SK-N-MC (cell line): Measurements from ENCODE around the gene ZDHHC1.

Source experiments
- EZH2 ChIP-seq: fragments of 200-600 bp; sonication (generic); IDR thresholded peaks from one replicate; pipeline ENCODE4 v1.6.1; 2017; ENCODE audit warnings: antibody characterized with exemption
- POLR2AphosphoS5 ChIP-seq: IDR thresholded peaks from 2 replicates; pipeline ENCODE4 v1.6.1; 2012; ENCODE audit warnings: mild to moderate bottlenecking, low read depth, low read length, borderline replicate concordance

- TF ChIP-seq EZH2 (no peak), POLR2AphosphoS5 (no peak)
These were observed 44.7 kb upstream of the ZDHHC1 start for GRCh38 chr16:67460961-67461360.
